Transverse colon (tissue), 4 donors: ENCODE measurements around the gene PACRG. TPM values are rescaled to one million over a fixed set of nuclear protein-coding genes. Genes with fewer than 3 reads are reported as not detected.

ENCODE experiments used
- DNase-seq: peaks from one replicate; pipeline ENCODE4 v3.0.0-alpha.2; 2019
- H3K27ac ChIP-seq, 4 donors: fragments of 200-600 bp; sonication (generic); 2 replicates each; pipeline ENCODE4 v1.5.1; 2016 to 2018; ENCODE audit warnings: inconsistent platforms in 4 of 4
- H3K27me3 ChIP-seq: fragments of 200-600 bp; sonication (generic); 2 replicates; pipeline ENCODE4 v1.5.1; 2017; ENCODE audit warnings: inconsistent platforms
- H3K36me3 ChIP-seq, 4 donors: fragments of 200-600 bp; sonication (generic); 2 replicates each; pipeline ENCODE4 v1.5.1; 2017 to 2019; ENCODE audit warnings: inconsistent platforms in 4 of 4
- H3K4me1 ChIP-seq, 4 donors: fragments of 200-600 bp; sonication (generic); 2 replicates each; pipeline ENCODE4 v1.5.1; 2017 to 2020; ENCODE audit warnings: inconsistent platforms in 4 of 4
- H3K4me3 ChIP-seq, 4 donors: fragments of 200-600 bp; sonication (generic); 1 replicate in 1 of 4; 2 replicates in 3 of 4; pipeline versions ENCODE4 v1.5.1 to v1.6.1; 2017 to 2019; ENCODE audit warnings: inconsistent platforms in 4 of 4
- H3K9me3 ChIP-seq, 2 donors: fragments of 200-600 bp; sonication (generic); 2 replicates each; pipeline ENCODE4 v1.5.1; 2017 to 2019; ENCODE audit warnings: inconsistent platforms in 2 of 2
- EP300 ChIP-seq: sonication (generic); formaldehyde crosslinking; IDR thresholded peaks from one replicate; pipeline ENCODE4 v1.6.1; 2017; ENCODE audit warnings: antibody characterized with exemption, low read depth
- POLR2A ChIP-seq: fragments of 450-650 bp; IDR thresholded peaks from one replicate; pipeline ENCODE4 v1.6.1; 2016; ENCODE audit warnings: antibody characterized with exemption, mild to moderate bottlenecking, moderate library complexity
- POLR2AphosphoS5 ChIP-seq, 3 donors: sonication (generic); formaldehyde crosslinking; IDR thresholded peaks; one replicate each; pipeline ENCODE4 v1.6.1; 2016; ENCODE audit warnings: antibody characterized with exemption in 3 of 3
- WGBS, 2 donors: methylation state at CpG; one replicate each; pipeline ENCODE4 v1.1.5; 2018; ENCODE audit warnings: low coverage in 1 of 2; 5-methylcytosine and 5-hydroxymethylcytosine counted together
- in situ Hi-C, 4 donors: fragments of 200-750 bp; cut with MboI; loops; one replicate each; pipeline versions ENCODE4 v1.15.0 to v1.15.1; 2017; ENCODE audit warnings: low sequenced_read_pairs in 3 of 4, low pct_ligation_motif_present in 1 of 4, low pct_unique_long_range_greater_than_20kb in 1 of 4
- intact Hi-C: fragments of 100-400 bp; cut with DNase I; formaldehyde crosslinking; loops from one replicate; pipeline ENCODE4 v1.15.1; 2023; ENCODE audit warnings: low total_unique reads
- total RNA-seq, 4 donors: library from RNA; depleted of rRNA; stranded (reverse); fragments of >200 nt; gene quantifications; one replicate each; pipeline ENCODE4 v1.1.0, GENCODE V29; 2016
- TF ChIP-seq, protein P1 (sequence below), 5 experiments: fragments of 200-600 bp in 3 of 5; fragments of 450-650 bp in 2 of 5; sonication (generic) in 3 of 5; IDR thresholded peaks; 1 replicate in 2 of 5; 2 replicates in 3 of 5; pipeline ENCODE4 v1.5.1; 2016 to 2017; ENCODE audit warnings: antibody characterized with exemption in 5 of 5, inconsistent platforms in 3 of 5, mild to moderate bottlenecking in 2 of 5, moderate library complexity in 1 of 5

The PACRG gene
- total RNA-seq, 4 donors from 2014 or later, result 1.2 to 13.8 (median 1.4) TPM; not detected in 1

DNA sequence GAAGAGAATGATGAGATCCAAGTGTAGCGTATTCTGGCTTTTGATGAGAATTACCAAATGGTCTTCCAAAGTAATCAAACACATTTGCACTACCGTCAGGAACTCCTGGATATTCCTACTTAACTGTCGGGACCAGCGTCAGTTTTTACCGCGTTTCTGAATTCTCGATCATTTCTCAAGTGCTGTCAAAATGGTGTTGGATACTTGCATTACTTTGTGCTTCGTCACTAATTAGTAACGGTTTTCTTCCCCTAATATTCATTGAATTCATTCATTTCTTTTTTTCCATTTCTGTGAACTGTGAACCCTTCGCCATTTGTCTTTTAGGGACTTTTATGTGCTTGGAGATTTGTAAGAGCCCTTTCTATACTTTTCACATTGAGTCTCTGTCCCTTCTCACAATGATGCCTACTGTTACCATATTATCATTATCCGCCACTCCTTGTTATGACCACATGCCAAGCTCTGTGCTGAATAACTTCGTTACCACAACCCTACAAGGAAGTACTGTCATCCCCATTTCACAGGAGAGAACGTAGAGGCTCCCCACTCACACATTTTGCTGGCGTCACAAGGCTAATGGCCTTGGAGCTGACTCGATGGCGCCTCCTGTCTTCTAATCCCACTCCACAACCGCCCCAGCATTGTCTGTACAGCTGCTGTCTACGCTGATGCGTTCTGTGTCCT, 612.6 kb downstream of the PACRG start:
- intact Hi-C loops, result no loop called here
- WGBS, 2 donors, result 91 to 93% methylated on average over 15 to 19 of the region's 19 CpGs
- no peak overlapping the region for H3K27ac ChIP-seq
- H3K4me3 ChIP-seq, result no peak overlapping the region
- peaks cover 0 to 3% (median 0%) of the 10 kb centered on the region in 4 donors for H3K4me1 ChIP-seq
- in situ Hi-C loops, result no loop called here
- DNase-seq, result no peak
- no peaks in the 10 kb centered on the region for H3K27me3 ChIP-seq
- H3K9me3 ChIP-seq, result no peaks in the 10 kb centered on the region
- no peaks in the 10 kb centered on the region for H3K36me3 ChIP-seq
- no peak for TF ChIP-seq EP300
- no peak for TF ChIP-seq POLR2A
- TF ChIP-seq, protein P1, sequence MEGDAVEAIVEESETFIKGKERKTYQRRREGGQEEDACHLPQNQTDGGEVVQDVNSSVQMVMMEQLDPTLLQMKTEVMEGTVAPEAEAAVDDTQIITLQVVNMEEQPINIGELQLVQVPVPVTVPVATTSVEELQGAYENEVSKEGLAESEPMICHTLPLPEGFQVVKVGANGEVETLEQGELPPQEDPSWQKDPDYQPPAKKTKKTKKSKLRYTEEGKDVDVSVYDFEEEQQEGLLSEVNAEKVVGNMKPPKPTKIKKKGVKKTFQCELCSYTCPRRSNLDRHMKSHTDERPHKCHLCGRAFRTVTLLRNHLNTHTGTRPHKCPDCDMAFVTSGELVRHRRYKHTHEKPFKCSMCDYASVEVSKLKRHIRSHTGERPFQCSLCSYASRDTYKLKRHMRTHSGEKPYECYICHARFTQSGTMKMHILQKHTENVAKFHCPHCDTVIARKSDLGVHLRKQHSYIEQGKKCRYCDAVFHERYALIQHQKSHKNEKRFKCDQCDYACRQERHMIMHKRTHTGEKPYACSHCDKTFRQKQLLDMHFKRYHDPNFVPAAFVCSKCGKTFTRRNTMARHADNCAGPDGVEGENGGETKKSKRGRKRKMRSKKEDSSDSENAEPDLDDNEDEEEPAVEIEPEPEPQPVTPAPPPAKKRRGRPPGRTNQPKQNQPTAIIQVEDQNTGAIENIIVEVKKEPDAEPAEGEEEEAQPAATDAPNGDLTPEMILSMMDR (IDR thresholded peaks at IDR 0.05), result no peak
- no peak for TF ChIP-seq POLR2AphosphoS5 (IDR thresholded peaks at IDR 0.05)

DNA sequence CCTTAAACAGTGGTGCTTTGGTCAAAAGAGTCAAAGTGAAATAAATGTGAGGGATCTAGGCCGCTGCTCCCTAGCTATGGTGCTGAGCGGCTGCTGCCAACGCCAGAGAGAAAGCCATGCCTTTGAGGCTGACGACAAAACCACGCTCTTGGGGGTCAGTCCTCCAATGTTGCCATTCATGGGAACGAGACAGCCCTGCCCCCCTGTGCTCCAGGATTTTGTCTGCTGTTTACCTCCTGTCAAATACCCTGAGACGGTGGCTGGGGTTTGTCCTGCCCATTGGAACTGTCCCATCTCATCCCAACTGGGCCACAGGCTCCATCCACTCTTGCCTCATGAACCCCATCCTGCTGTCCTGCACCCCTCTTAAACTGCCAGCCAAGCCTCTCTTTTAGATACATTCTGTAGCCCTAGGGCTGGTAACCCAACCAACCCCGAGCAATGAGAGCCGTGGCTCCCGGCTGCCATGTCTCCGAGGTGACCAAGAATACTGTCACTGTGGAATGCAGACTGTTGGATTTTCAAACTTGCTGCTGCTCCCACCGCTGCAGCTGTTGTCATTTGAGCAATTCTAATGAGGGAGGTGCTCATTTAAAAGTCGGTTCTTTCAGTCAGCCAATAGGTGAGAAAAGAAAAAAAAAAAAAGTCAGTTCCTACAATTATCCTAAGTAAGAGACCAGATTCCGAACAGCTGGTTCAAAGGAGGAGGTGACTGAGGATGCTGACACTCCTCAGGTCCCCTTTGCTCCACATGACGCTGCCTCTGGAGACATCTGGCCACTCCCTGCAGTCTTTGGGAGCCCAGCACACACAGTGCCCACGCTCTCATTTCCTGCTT, 613.7 kb downstream of the PACRG start:
- TF ChIP-seq, protein P1 (IDR thresholded peaks at IDR 0.05), result no peak
- TF ChIP-seq EP300 (no peak), POLR2A (no peak), POLR2AphosphoS5 (IDR thresholded peaks at IDR 0.05) (no peak)
- Histone ChIP-seq H3K9me3 (no peaks in the 10 kb centered on the region), H3K27me3 (no peaks in the 10 kb centered on the region), H3K27ac (no peak overlapping the region), H3K36me3 (no peaks in the 10 kb centered on the region), H3K4me1 (no peaks in the 10 kb centered on the region), H3K4me3 (no peak overlapping the region)
- intact Hi-C loops, result no loop called here
- DNase-seq, result no peak
- in situ Hi-C loops, result no loop called here
- WGBS, 2 donors, result 82 to 85% methylated on average over 13 to 16 of the region's 16 CpGs

DNA sequence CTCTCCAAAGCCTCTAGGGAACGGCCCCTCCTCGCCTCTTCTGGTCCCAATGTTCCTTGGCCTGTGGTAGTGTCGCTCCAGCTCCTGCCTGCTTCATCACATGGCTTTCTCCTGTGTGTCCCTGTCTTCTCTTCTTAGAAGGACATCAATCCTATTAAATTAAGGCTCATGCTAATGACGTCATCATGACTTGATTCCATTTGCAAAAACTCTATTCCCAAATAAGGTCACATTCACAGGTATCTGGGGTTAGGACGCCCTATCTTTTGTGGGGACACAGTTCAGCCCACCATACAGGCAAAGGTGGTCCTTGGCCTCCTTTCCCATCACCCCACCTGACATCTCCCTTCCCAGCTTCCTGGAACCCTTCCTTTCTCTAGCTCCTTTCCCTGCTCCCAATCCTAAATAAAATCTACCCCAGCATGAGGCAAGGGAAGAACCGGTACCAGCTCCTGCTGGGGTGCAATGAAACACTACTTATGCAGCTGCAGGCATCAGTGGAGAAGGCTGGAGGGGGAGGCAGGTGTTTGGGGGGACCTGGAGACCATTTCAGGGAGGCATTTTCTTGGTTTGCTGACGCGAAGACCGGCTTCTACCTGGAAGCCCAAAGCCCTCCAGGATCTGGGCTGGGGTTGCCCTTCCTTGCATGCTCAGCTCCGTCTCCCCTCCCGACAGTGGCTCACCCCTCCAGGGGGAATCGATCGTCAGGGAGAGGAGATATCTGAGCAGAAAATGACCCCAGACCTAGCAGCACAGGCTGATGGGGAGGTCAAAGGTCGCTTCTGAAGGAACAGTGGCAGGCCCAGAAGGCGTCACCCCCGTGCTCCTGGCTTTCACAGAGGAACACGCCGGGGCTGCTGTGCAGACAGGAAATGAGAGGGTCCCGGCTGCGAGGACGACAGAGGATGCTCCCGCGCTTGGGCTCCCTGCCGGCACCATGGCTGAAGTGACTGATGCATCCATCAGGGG, 615.1 kb downstream of the PACRG start:
- no peak for DNase-seq
- Histone ChIP-seq H3K27me3 (no peaks in the 10 kb centered on the region), H3K9me3 (no peaks in the 10 kb centered on the region), H3K4me1 (no peaks in the 10 kb centered on the region), H3K36me3 (no peaks in the 10 kb centered on the region), H3K27ac (no peak overlapping the region), H3K4me3 (no peak overlapping the region)
- WGBS, 2 donors, result 81 to 94% methylated on average over 10 to 24 of the region's 24 CpGs
- intact Hi-C loops, result no loop called here
- TF ChIP-seq, protein P1 (IDR thresholded peaks at IDR 0.05), result no peak
- TF ChIP-seq EP300 (no peak), POLR2A (no peak), POLR2AphosphoS5 (IDR thresholded peaks at IDR 0.05) (no peak)
- in situ Hi-C loops, result no loop called here

DNA sequence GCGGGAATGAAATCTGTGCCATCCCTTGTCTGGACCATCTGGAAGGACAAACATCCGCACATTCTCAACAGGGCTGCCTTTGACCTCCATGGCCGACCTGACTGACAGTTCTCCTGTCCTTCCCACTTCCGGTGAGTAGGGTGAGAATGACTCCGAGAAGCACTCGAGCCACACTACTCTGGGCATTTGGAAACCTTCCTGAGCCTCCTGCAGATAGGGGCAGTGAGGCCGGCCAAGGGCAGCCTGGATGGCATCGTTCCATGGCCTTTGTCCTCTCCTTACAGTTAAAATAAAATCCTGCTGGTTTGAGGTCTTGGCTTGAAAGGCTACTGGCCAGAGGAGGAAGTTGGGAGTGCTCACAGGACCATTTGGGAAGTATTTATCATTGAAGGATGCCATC, 615.8 kb downstream of the PACRG start:
- Histone ChIP-seq H3K27ac (no peak overlapping the region), H3K4me3 (no peak overlapping the region), H3K27me3 (no peaks in the 10 kb centered on the region), H3K4me1 (no peaks in the 10 kb centered on the region), H3K9me3 (no peaks in the 10 kb centered on the region), H3K36me3 (no peaks in the 10 kb centered on the region)
- TF ChIP-seq, protein P1 (IDR thresholded peaks at IDR 0.05), result no peak
- TF ChIP-seq POLR2AphosphoS5 (IDR thresholded peaks at IDR 0.05) (no peak), POLR2A (no peak), EP300 (no peak)
- intact Hi-C loops, result no loop called here
- in situ Hi-C loops, result no loop called here
- DNase-seq, result no peak
- 93% methylated on average over 8 of the region's 8 CpGs; no CpG with 5 or more reads in 1 of the 2 donors for WGBS, 2 donors
